NCI-H446 treated with DMSO at 0.1 percent for 48 hours (cell line): Measurements from ENCODE around the gene FCF1.
"Not testable (repeated sequence)": the region's sequence is repeated elsewhere in the genome, so short reads cannot be mapped to it uniquely, and the experiment has no call there.

ENCODE experiments used
- DNase-seq: peaks from one replicate; lab custom pipeline; 2025; lab: John Stamatoyannopoulos, UW

The FCF1 gene

GRCh38 chr14:74702293-74702692 is 10.7 kb upstream of the FCF1 start:
- DNase-seq = no peak

GRCh38 chr14:74703043-74703442 is 9.9 kb upstream of the FCF1 start:
- no peak for DNase-seq

GRCh38 chr14:74704656-74705055 is 8.3 kb upstream of the FCF1 start:
- no peak for DNase-seq

- no peak for DNase-seq
Measured at GRCh38 chr14:74705613-74706500, 7.1 kb upstream of the FCF1 start.

GRCh38 chr14:74710480-74710879 is 2.5 kb upstream of the FCF1 start:
- DNase-seq = no peak

- DNase-seq = no peak
Measured at GRCh38 chr14:74711651-74712050, 1.3 kb upstream of the FCF1 start.

GRCh38 chr14:74713395-74713735 is 421 bp downstream of the FCF1 start:
- DNase-seq = no peak

GRCh38 chr14:74720526-74720925 is 7.6 kb downstream of the FCF1 start:
- no peak for DNase-seq

GRCh38 chr14:74723134-74723533 is 10.2 kb downstream of the FCF1 start:
- DNase-seq = no peak

- DNase-seq = no peak
Measured at GRCh38 chr14:74732387-74732786, 19.4 kb downstream of the FCF1 start.

GRCh38 chr14:74733221-74733620 is 20.3 kb downstream of the FCF1 start:
- DNase-seq = no peak

- DNase-seq = no peak
Measured at GRCh38 chr14:74735125-74735524, 22.2 kb downstream of the FCF1 start.

- no peak for DNase-seq
Measured at GRCh38 chr14:74737753-74738325, 24.9 kb downstream of the FCF1 start.

- DNase-seq = no peak
Measured at GRCh38 chr14:74739293-74740030, 26.5 kb downstream of the FCF1 start.

- no peak for DNase-seq
Measured at GRCh38 chr14:74747237-74747636, 34.3 kb downstream of the FCF1 start.

GRCh38 chr14:74754157-74754556 is 41.2 kb downstream of the FCF1 start:
- DNase-seq = no peak

GRCh38 chr14:74754899-74755298 is 42.0 kb downstream of the FCF1 start:
- no peak for DNase-seq

- no peak for DNase-seq
Measured at GRCh38 chr14:74756326-74756725, 43.4 kb downstream of the FCF1 start.

GRCh38 chr14:74758505-74758904 is 45.6 kb downstream of the FCF1 start:
- not testable (repeated sequence) for DNase-seq

GRCh38 chr14:74762917-74763802 is 50.2 kb downstream of the FCF1 start, which contains the start of gene YLPM1:
Gene YLPM1 (plus strand): TSS chr14:74763316. CDS start chr14:74763490, 174 bp downstream.
- DNase-seq = peak; percentile 98

GRCh38 chr14:74763803-74764531 is 51.0 kb downstream of the FCF1 start:
- no peak for DNase-seq
